ENCODE measurements around the gene CSPG5. TPM values are rescaled to one million over a fixed set of nuclear protein-coding genes. Genes with fewer than 3 reads are reported as not detected.

CSPG5 gene
- total and polyA plus RNA-seq, 7 experiments from 2014 or later = 0.10 to 0.51 (median 0.43) TPM; not detected in 3

GRCh38 chr3:47581422-47581821, 2.8 kb upstream of the CSPG5 start:
- Histone ChIP-seq H3K27ac (ENCODE audit: low read depth, low read length) (no peak overlapping the region), H3K36me3 (ENCODE audit: control insufficient read depth in 2 of 3, insufficient read depth in 3 of 3, low read length in 3 of 3) (peaks cover 0 to 11% (median 0%) of the 10 kb centered on the region in 3 experiments), H3K4me3 (ENCODE audit: low read length) (no peak overlapping the region), H3K27me3 (ENCODE audit: control insufficient read depth in 2 of 2, insufficient read depth in 2 of 2, low read length in 2 of 2) (peaks cover 3 to 9% of the 10 kb centered on the region in 2 donors), H3K9me3 (ENCODE audit: control insufficient read depth in 2 of 3, low read length in 3 of 3) (no peaks in the 10 kb centered on the region), H3K4me1 (ENCODE audit: control insufficient read depth in 2 of 2, insufficient read depth in 2 of 2, low read length in 2 of 2) (peaks cover 0 to 5% of the 10 kb centered on the region in 2 donors)
- Mint-ChIP-seq H3K36me3 (peaks cover 0 to 10% (median 5%) of the 10 kb centered on the region in 5 donors), H3K27me3 (peaks cover 6 to 32% (median 6%) of the 10 kb centered on the region in 5 donors), H3K27ac (peak overlapping the region in 1 of 9 donors; percentile 46), H3K4me1 (peaks cover 0 to 9% (median 0%) of the 10 kb centered on the region in 7 donors), H3K4me3 (no peak overlapping the region), H3K9me3 (peaks cover 0 to 1% (median 0%) of the 10 kb centered on the region in 11 donors)
- ChIA-PET POLR2A (no interaction called here), CTCF (no interaction called here)
- intact Hi-C loops (cut with micrococcal nuclease) = no loop called here
- DNase-seq (no peak), ATAC-seq (no peak)

GRCh38 chr3:47580481-47580880, 1.8 kb upstream of the CSPG5 start:
- no peak for ATAC-seq
- Histone ChIP-seq H3K27ac (ENCODE audit: low read depth, low read length) (no peak overlapping the region), H3K27me3 (ENCODE audit: control insufficient read depth in 2 of 2, insufficient read depth in 2 of 2, low read length in 2 of 2) (peaks cover 3 to 9% of the 10 kb centered on the region in 2 donors), H3K4me3 (ENCODE audit: low read length) (no peak overlapping the region), H3K36me3 (ENCODE audit: control insufficient read depth in 2 of 3, insufficient read depth in 3 of 3, low read length in 3 of 3) (peaks cover 0 to 4% (median 0%) of the 10 kb centered on the region in 3 experiments), H3K4me1 (ENCODE audit: control insufficient read depth in 2 of 2, insufficient read depth in 2 of 2, low read length in 2 of 2) (peaks cover 0 to 5% of the 10 kb centered on the region in 2 donors), H3K9me3 (ENCODE audit: control insufficient read depth in 2 of 3, low read length in 3 of 3) (no peaks in the 10 kb centered on the region)
- CTCF ChIA-PET = no interaction called here
- intact Hi-C loops (cut with micrococcal nuclease) = no loop called here
- DNase-seq = no peak
- Mint-ChIP-seq H3K9me3 (peaks cover 0 to 1% (median 0%) of the 10 kb centered on the region in 11 donors), H3K36me3 (peaks cover 0 to 5% (median 0%) of the 10 kb centered on the region in 5 donors), H3K4me1 (peaks cover 0 to 9% (median 0%) of the 10 kb centered on the region in 7 donors), H3K27ac (peak overlapping the region in 1 of 9 donors; percentile 19), H3K4me3 (peak overlapping the region in 8 of 10 donors; percentile 41 to 79 (median 62)), H3K27me3 (peaks cover 6 to 39% (median 9%) of the 10 kb centered on the region in 5 donors)
- POLR2A ChIA-PET = interaction anchor here (0.6 kb wide), 1 partner anchor 11 kb away, joined by 4 read pairs; no protein-coding TSS in a partner anchor

- H3K4me1 Mint-ChIP-seq = peaks cover 0 to 9% (median 0%) of the 10 kb centered on the region in 7 donors
- intact Hi-C loops (cut with micrococcal nuclease) = loop anchor here in 1 of 2 donors (5.0 kb wide), 1 partner anchor 202 kb away; the partner anchor contains the start of gene SMARCC1
- ChIA-PET POLR2A (no interaction called here), CTCF (no interaction called here)
- Histone ChIP-seq H3K27ac (ENCODE audit: low read depth, low read length) (no peak overlapping the region), H3K27me3 (ENCODE audit: control insufficient read depth in 2 of 2, insufficient read depth in 2 of 2, low read length in 2 of 2) (peaks cover 3 to 9% of the 10 kb centered on the region in 2 donors), H3K4me3 (ENCODE audit: low read length) (no peak overlapping the region), H3K36me3 (ENCODE audit: control insufficient read depth in 2 of 3, insufficient read depth in 3 of 3, low read length in 3 of 3) (no peaks in the 10 kb centered on the region), H3K9me3 (ENCODE audit: control insufficient read depth in 2 of 3, low read length in 3 of 3) (no peaks in the 10 kb centered on the region), H3K4me1 (ENCODE audit: control insufficient read depth in 2 of 2, insufficient read depth in 2 of 2, low read length in 2 of 2) (peaks cover 0 to 5% of the 10 kb centered on the region in 2 donors)
- no peak for ATAC-seq
- H3K36me3 Mint-ChIP-seq = no peaks in the 10 kb centered on the region
- peak overlapping the region in 2 of 9 donors; percentile 1 to 10 for H3K27ac Mint-ChIP-seq
- DNase-seq = no peak
- peak overlapping the region; percentile 32 to 79 (median 60) for H3K4me3 Mint-ChIP-seq
- peaks cover 6 to 45% (median 12%) of the 10 kb centered on the region in 5 donors for H3K27me3 Mint-ChIP-seq
- peaks cover 0 to 1% (median 0%) of the 10 kb centered on the region in 11 donors for H3K9me3 Mint-ChIP-seq
These were observed 1.2 kb upstream of the CSPG5 start for GRCh38 chr3:47579875-47580274.

- Mint-ChIP-seq H3K9me3 (peaks cover 0 to 1% (median 0%) of the 10 kb centered on the region in 11 donors), H3K4me3 (peak overlapping the region in 9 of 10 donors; percentile 30 to 80 (median 67)), H3K27ac (no peak overlapping the region), H3K36me3 (no peaks in the 10 kb centered on the region), H3K27me3 (peaks cover 13 to 57% (median 21%) of the 10 kb centered on the region in 5 donors), H3K4me1 (peaks cover 0 to 9% (median 0%) of the 10 kb centered on the region in 7 donors)
- ChIA-PET POLR2A (no interaction called here), CTCF (no interaction called here)
- Histone ChIP-seq H3K9me3 (ENCODE audit: control insufficient read depth in 2 of 3, low read length in 3 of 3) (no peaks in the 10 kb centered on the region), H3K4me3 (ENCODE audit: low read length) (peak overlapping the region; percentile 41), H3K27me3 (ENCODE audit: control insufficient read depth in 2 of 2, insufficient read depth in 2 of 2, low read length in 2 of 2) (peaks cover 3 to 9% of the 10 kb centered on the region in 2 donors), H3K36me3 (ENCODE audit: control insufficient read depth in 2 of 3, insufficient read depth in 3 of 3, low read length in 3 of 3) (no peaks in the 10 kb centered on the region), H3K4me1 (ENCODE audit: control insufficient read depth in 2 of 2, insufficient read depth in 2 of 2, low read length in 2 of 2) (peaks cover 0 to 5% of the 10 kb centered on the region in 2 donors), H3K27ac (ENCODE audit: low read depth, low read length) (no peak overlapping the region)
- ATAC-seq (peak; percentile 80), DNase-seq (peak in 8 of 9 donors; percentile 16 to 62 (median 28))
- intact Hi-C loops (cut with micrococcal nuclease) = loop anchor here (1.0 to 5.0 kb wide), 2 partner anchors 65 to 204 kb away; partner anchors contain the start of genes ELP6 (in 1 of the 2) and SMARCC1 (in 1 of the 2)
These were observed 489 bp downstream of the CSPG5 start for GRCh38 chr3:47578119-47578632.

- H3K4me3 Mint-ChIP-seq = peak overlapping the region; percentile 30 to 80 (median 64)
- H3K27ac Mint-ChIP-seq = no peak overlapping the region
- peaks cover 13 to 59% (median 26%) of the 10 kb centered on the region in 5 donors for H3K27me3 Mint-ChIP-seq
- Histone ChIP-seq H3K4me1 (ENCODE audit: control insufficient read depth in 2 of 2, insufficient read depth in 2 of 2, low read length in 2 of 2) (peaks cover 0 to 5% of the 10 kb centered on the region in 2 donors), H3K27me3 (ENCODE audit: control insufficient read depth in 2 of 2, insufficient read depth in 2 of 2, low read length in 2 of 2) (peaks cover 3 to 9% of the 10 kb centered on the region in 2 donors), H3K9me3 (ENCODE audit: control insufficient read depth in 2 of 3, low read length in 3 of 3) (no peaks in the 10 kb centered on the region), H3K27ac (ENCODE audit: low read depth, low read length) (no peak overlapping the region), H3K4me3 (ENCODE audit: low read length) (peak overlapping the region; percentile 41), H3K36me3 (ENCODE audit: control insufficient read depth in 2 of 3, insufficient read depth in 3 of 3, low read length in 3 of 3) (no peaks in the 10 kb centered on the region)
- DNase-seq = no peak
- peaks cover 0 to 9% (median 0%) of the 10 kb centered on the region in 7 donors for H3K4me1 Mint-ChIP-seq
- intact Hi-C loops (cut with micrococcal nuclease) = loop anchor here (1.0 to 5.0 kb wide), 2 partner anchors 64 to 205 kb away; partner anchors contain the start of genes ELP6 (in 1 of the 2) and SMARCC1 (in 1 of the 2)
- ChIA-PET POLR2A (interaction anchor here (0.5 to 0.7 kb wide), 2 partner anchors 64 to 69 kb away, joined by 3 to 4 read pairs; partner anchors contain the start of gene ELP6), CTCF (interaction anchor here (0.5 to 0.7 kb wide), 2 partner anchors 89 to 211 kb away, joined by 3 to 4 read pairs; no protein-coding TSS in a partner anchor)
- H3K36me3 Mint-ChIP-seq = no peaks in the 10 kb centered on the region
- ATAC-seq = peak; percentile 21
- H3K9me3 Mint-ChIP-seq = peaks cover 0 to 1% (median 0%) of the 10 kb centered on the region in 11 donors
These were observed 1.0 kb downstream of the CSPG5 start for GRCh38 chr3:47577583-47578118.

- no peak for DNase-seq
- Mint-ChIP-seq H3K4me3 (no peak overlapping the region), H3K9me3 (no peaks in the 10 kb centered on the region), H3K27ac (no peak overlapping the region), H3K4me1 (peaks cover 0 to 4% (median 0%) of the 10 kb centered on the region in 7 donors), H3K27me3 (peaks cover 16 to 41% (median 19%) of the 10 kb centered on the region in 5 donors), H3K36me3 (no peaks in the 10 kb centered on the region)
- Histone ChIP-seq H3K27me3 (ENCODE audit: control insufficient read depth in 2 of 2, insufficient read depth in 2 of 2, low read length in 2 of 2) (peaks cover 0 to 6% of the 10 kb centered on the region in 2 donors), H3K27ac (ENCODE audit: low read depth, low read length) (no peak overlapping the region), H3K4me3 (ENCODE audit: low read length) (no peak overlapping the region), H3K9me3 (ENCODE audit: control insufficient read depth in 2 of 3, low read length in 3 of 3) (no peaks in the 10 kb centered on the region), H3K36me3 (ENCODE audit: control insufficient read depth in 2 of 3, insufficient read depth in 3 of 3, low read length in 3 of 3) (no peaks in the 10 kb centered on the region), H3K4me1 (ENCODE audit: control insufficient read depth in 2 of 2, insufficient read depth in 2 of 2, low read length in 2 of 2) (peaks cover 0 to 5% of the 10 kb centered on the region in 2 donors)
- ChIA-PET CTCF (no interaction called here), POLR2A (no interaction called here)
- intact Hi-C loops (cut with micrococcal nuclease) = no loop called here
- no peak for ATAC-seq
These were observed 5.2 kb downstream of the CSPG5 start for GRCh38 chr3:47573190-47574172.

Measured in naive thymus-derived CD4-positive, alpha-beta T cell (primary cell).